ENCODE data around the gene MKNK1.

Gene MKNK1

GRCh38 chr1:46618754-46619415 lies 14.8 kb upstream of the MKNK1 start:
- DNase-seq, result no peak

DNA sequence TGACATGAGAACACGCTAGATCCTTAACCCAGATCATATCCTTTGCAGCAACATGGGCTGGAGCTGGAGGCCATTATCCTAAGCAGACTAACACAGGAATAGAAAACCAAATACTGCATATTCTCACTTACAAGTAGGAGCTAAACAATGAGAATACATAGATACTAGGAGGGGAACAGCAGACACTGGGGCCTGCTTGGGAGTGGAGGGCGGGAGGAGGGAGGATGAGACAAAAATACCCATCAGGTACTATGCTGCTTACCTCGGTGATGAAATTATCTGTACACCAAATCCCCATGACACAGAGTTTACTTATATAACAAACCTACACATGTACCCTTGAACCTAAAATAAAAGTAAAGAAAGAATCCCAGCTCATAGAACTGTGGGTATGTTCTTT lies 13.8 kb upstream of the MKNK1 start:
- DNase-seq, result no peak

DNA sequence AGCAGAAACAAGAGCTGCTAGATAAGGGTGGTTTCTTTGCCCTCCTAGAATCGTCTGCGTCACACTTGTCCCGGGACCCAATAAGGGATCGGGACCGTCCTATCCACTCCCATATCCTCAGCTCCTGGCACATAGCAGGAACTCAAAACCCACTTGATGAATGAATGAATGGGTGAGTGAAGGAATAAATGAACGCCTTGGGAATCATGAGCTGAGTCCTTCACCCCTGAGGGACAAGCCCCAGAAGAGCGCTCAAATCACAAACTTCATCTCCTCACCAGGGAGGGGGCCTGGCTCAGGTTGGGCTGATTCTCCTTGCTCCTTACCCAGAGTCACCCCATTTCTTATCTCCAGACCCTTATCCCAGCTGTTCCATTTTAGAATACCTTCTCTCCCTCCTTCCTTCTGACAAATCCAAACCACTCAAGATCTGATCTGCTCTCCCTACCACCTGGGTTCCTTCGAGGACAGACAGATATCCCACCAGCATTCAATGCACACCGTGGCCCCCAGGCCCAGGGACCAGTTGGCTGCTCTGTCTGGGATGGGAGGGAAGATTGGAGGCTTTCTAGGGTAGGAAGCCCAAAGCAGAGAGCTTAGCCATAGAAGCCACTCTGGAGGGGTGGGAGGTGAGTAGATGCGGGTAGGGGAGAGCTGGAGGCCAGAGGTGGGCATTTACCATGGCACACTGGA lies 13.2 kb upstream of the MKNK1 start:
- DNase-seq, result no peak

- DNase-seq, result peak; percentile 79
Observed at GRCh38 chr1:46616277-46617107, 12.4 kb upstream of the MKNK1 start, which contains the start of gene MOB3C. MOB3C (minus strand) TSS chr1:46616811; CDS start chr1:46613321, 3,490 bp downstream.

DNA sequence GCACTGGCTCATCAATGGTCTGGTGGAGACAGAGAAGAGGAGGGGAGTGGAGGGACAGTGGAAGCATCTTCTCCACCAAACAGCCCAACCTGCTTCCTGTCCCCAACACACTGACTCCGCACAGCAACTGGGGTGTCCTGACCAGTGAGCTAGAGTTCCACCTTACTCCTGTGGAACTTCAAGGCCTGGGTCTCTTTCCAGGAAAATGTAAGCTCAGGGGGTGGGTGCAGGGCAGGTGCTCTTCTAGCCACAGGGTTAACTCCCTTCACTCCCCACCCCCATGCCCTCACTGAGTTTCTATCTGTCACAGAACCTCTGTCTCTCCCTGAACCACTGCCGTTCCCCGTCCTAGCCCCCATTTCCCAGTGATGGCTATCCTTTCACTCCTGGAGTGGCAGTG lies 11.7 kb upstream of the MKNK1 start:
- no peak for DNase-seq

- DNase-seq, result no peak
Observed at GRCh38 chr1:46615088-46615487, 11.0 kb upstream of the MKNK1 start.

GRCh38 chr1:46614604-46614984 lies 10.5 kb upstream of the MKNK1 start:
- no peak for DNase-seq

DNA sequence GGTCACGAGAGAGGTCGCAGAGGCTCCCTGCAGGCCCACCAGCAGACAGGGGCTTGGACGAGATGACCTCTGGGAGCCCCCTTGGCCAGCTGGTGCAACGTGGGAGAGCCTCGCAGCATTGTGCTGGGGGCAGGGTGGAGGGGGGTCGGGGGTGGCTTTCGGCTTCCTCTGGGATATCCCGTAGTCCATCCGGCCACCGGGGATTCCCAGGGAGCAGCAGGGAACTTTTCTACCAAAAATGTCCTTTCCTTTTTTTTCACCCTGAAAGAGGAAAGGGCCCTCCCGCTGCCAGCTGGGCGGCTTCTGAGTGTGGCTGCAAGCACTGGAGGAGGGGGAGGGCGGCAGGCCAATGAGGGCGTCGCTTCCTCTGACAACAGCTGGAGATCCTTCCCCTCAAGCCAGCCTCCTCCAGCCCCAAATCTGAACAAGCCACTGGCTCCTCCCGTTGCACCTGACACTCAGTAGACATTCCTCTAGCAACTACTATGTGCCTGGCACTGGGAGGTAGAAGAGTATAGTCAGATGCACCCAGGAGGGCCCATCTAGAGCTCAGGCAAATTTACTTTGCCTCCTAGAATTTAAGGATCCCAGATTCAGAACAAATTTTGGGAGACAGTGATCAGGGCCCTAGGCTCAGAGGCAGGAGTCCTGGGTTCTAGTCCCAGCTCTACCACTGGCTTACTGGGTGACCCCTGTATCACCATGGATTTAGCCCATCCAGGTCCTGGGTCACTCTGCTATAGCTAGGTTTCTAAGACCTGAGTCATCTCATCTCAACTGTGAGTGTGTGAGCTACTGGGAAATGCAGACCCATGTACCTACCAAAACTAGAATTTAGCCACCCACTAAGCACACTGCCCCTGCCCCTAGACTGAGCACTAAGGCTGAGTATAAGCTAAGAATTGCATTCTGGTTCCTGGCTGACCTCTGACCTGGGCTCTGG lies 9.9 kb upstream of the MKNK1 start:
- DNase-seq, result no peak

DNA sequence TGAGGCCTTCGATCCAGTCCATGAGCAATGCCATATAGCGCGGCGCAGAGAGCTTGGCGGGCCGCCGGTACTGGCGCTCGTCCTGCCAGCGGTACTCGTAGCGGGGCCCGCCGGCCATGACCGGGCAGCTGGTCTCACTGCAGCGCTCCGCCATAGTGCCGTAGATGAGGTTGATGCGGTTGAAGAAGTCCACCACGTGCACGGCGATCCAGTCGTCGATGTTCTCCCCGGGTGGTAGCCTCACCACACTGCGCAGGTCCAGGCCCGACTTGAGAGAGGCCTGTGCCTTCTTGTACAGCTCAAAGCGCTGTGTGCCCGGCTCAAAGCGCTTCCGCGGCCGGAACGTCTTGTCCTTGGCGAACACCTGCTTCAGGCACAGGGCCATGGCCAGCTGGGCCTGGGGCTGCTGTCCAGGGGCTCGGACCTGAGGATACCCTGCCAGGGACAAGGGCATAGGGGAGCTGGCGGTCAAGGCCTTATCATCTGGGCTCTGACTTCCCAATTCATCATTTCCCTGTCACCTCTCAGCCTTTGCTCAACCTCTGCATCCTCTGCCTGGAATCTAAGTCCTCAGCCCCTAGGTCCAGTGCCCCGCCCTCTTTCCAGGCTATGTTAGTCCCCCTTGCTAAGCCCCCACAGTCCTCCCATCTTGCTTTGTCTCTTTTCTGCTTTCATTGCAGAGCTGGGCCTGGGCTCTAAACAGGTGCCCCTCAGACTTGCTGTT lies 9.0 kb upstream of the MKNK1 start:
- DNase-seq, result no peak

DNA sequence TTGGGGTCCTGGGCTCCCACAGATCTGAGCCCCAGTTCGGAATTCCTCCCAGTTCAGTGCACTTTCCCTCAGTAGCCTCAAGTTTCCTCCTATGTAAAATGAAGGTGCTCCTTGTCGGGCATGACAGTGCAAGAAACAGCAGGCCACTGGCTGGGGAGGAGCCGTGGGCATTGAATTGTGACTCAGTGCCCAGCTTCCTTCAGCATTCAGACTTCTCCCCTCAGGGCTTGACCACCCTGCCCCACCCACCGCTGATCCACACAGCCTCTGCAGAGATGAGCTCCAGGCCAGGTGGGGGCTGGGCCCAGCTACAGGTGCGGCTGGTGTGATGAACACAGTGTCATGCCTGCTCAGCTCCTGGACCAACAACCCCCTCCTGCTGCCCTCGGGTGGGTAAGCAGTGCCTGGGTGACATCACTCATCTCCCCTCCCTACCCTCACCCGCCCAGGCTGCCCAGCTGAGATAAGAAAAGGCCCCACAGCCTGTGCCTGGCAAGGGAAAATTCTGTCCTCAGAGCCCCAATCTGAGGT lies 7.7 kb upstream of the MKNK1 start:
- no peak for DNase-seq

GRCh38 chr1:46607345-46608130 lies 3.5 kb upstream of the MKNK1 start:
- DNase-seq, result no peak

DNA sequence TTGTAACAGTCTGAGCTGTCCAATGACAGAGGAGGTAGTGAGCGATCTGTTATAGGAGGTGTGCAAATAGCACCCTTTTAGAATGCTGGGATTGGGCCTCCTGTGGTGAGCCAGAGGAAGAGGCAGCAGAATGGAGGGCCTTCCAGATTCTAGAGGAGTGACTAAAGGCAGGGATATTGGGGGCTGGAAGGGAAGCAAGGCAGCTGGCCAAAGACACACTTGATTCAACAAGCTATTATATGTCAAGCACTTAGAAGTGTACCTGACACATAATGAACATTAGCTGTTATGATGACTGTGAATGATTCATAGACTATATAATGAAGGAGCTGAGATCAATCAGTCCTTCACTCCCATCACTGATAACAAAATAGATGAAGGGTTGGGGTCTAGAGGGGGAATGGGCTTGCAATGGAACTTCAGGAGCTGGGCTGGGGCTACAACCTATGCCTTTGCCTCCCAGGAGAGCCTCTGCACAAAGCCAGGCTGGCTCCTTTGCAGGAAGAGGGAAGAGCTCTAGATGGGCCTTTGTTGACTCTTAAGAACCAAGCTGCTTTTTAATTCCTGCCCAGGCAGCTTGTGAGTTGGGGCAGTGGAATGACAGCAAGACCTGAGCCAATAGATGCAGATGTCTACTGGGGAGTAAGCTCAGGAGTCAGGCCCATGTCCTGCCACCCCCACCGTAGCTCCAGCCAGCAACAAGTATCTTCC lies 2.3 kb upstream of the MKNK1 start:
- no peak for DNase-seq

- peak; percentile 26 for DNase-seq
Observed at GRCh38 chr1:46605232-46605631, 1.2 kb upstream of the MKNK1 start.

DNA sequence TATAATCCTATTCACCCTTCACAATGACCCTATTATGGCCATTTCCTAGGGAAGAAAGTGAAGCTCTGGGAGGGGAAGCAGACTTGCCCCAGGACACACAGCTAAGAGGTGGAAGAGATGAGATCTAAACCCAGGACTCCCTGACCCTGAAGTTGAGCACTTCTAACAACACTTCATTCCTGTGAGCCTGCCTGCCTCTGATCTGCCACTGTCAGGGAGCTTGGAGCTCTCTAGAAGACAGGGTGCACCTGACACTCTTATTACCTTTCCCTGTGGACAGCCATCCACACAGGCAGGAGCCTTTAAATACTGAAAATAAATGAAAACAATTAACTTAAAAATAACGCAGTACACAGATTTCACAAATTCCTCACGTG lies 599 bp downstream of the MKNK1 start:
- DNase-seq, result no peak

DNA sequence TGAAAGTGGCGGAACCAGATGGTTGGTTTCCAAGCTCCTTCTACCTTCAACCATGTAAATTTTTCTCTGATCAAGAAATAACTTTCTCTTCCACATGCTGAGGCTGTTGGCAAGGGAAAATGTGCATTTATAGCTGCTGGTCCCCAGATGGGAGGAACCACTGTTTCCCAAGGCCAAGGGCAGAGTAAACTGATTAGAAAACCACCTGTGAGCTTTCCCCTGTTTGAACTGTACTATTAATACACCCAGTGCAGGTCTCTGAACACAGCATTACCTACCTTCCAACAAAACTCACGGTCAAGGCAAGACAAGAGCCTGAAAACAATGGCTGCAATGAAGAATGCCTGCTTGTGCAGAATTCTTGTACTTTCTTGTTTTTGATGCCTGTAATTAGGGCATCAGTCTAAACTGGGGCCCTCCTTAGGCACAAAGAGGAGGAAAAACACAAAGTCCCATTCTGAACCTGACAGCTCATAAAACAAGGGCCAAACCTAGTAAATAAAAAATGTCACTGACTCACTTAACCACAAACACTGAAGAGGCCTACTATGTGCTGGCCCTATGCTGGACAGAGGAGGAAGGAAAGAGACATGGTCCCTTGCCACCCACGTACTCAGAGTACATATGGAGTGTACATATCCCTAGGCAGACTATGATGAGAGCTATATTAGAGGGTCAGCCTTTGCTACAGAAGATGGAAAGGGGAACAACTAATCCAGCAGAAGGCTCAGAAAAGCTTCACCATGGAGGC lies 2.6 kb downstream of the MKNK1 start:
- no peak for DNase-seq

DNA sequence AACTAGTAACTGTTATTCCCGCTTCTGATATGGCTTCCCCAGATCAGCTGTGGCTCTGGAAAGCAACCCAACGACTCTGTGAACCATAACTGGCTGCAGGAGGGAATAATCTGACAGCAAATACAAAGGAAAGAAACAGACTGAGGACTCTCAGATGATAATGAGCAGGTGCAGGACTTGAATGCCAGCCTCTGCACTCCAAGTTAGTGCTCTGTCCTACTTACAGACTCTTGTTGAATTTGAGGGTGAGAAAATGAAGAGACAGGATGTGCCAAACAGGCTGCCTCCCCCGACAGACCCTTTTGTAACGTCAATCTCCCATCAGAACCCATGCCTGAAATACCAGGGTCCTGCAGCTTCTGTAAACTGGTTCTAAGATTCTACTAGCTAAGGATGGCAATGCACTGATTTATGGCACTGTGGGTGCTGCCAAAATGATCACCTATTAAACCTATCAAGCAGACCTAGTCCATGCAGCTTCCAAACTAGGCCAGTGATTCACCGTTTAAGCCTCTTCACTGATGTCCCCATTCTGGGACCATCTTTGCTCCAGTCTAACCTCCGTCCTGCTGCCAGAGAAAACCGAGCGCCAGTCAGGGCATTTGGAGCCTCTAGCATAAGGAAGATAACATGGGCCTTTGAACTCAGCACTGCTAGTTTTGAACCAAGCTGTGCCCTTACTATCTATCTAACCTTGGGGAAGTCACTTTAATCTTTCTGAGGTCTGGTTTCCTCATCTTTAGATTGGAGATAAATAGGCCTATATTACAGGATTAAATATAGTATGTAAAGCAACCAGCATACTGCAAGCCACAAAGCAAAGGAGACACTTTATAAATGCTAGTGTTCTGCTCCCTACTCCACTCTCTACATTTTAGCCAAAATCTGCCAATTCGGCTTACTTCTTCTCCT lies 4.8 kb downstream of the MKNK1 start:
- no peak for DNase-seq

- DNase-seq, result no peak
Observed at GRCh38 chr1:46596846-46597245, 7.2 kb downstream of the MKNK1 start.

DNA sequence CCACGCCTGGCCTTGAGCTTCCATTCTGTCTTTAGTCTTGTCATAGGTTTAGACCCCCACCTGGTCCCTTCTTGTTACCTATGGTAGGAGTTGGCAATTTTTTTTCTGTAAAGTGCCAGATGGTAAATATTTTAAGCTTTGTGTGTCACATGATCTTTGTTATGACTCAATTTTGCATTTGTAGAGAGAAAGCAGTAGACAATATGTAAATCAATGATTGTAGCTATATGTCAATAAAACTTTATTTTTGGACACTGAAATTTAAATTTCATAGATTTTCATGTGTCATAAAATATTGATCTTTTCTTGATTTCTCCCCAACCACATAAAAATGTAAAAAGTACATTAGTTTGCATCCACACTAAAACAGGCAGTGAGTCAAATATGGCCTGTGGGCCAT lies 8.0 kb downstream of the MKNK1 start:
- DNase-seq, result no peak
